Hematopoietic multipotent progenitor cell treated with erythropoietin and hydrocortisone succinate and interleukin-3 and kit ligand, for 4 days (in vitro differentiated cells): Measurements from ENCODE around the gene PPP1R8.

Experiments used
- DNase-seq: peaks from one replicate; pipeline ENCODE4 v3.0.0-alpha.2; 2015

PPP1R8 gene

GRCh38 chr1:27872802-27873551 is 42.4 kb downstream of the PPP1R8 start:
- peak; percentile 68 for DNase-seq

GRCh38 chr1:27873671-27874384 is 43.2 kb downstream of the PPP1R8 start:
- peak; percentile 57 for DNase-seq

GRCh38 chr1:27876341-27877114 is 45.9 kb downstream of the PPP1R8 start:
- no peak for DNase-seq

- DNase-seq: no peak
Observed at GRCh38 chr1:27877115-27877416, 46.5 kb downstream of the PPP1R8 start.

- DNase-seq: no peak
Observed at GRCh38 chr1:27878039-27878438, 47.5 kb downstream of the PPP1R8 start.

- no peak for DNase-seq
Observed at GRCh38 chr1:27878787-27879335, 48.3 kb downstream of the PPP1R8 start.

- no peak for DNase-seq
Observed at GRCh38 chr1:27879374-27880082, 48.9 kb downstream of the PPP1R8 start.

GRCh38 chr1:27882543-27882903 is 51.9 kb downstream of the PPP1R8 start:
- DNase-seq: no peak

GRCh38 chr1:27883536-27883935 is 53.0 kb downstream of the PPP1R8 start:
- DNase-seq: no peak

- DNase-seq: no peak
Observed at GRCh38 chr1:27884006-27884954, 53.7 kb downstream of the PPP1R8 start.

- peak; percentile 75 for DNase-seq
Observed at GRCh38 chr1:27885114-27885528, 54.5 kb downstream of the PPP1R8 start.

GRCh38 chr1:27885621-27886352 is 55.2 kb downstream of the PPP1R8 start:
- peak; percentile 80 for DNase-seq

GRCh38 chr1:27886353-27886679 is 55.7 kb downstream of the PPP1R8 start:
- no peak for DNase-seq

GRCh38 chr1:27886744-27887143 is 56.2 kb downstream of the PPP1R8 start:
- no peak for DNase-seq

- peak; percentile 91 for DNase-seq
Observed at GRCh38 chr1:27887215-27888021, 56.8 kb downstream of the PPP1R8 start.

GRCh38 chr1:27889506-27889905 is 58.9 kb downstream of the PPP1R8 start:
- no peak for DNase-seq

- peak; percentile 63 for DNase-seq
Observed at GRCh38 chr1:27891196-27891889, 60.8 kb downstream of the PPP1R8 start.

GRCh38 chr1:27894521-27894920 is 63.9 kb downstream of the PPP1R8 start:
- DNase-seq: no peak
